ENCODE measurements around the gene VSTM2L. TPM values are rescaled to one million over a fixed set of nuclear protein-coding genes. Genes with fewer than 3 reads are reported as not detected.

Gene VSTM2L
- total and polyA plus RNA-seq, 2 of the 13 experiments (the other 11 are each of a cell fraction or from before 2014, with no cell fraction given) = not detected

GRCh38 chr20:37915800-37916570 is 13.1 kb downstream of the VSTM2L start (continued):
- TF ChIP-seq ZNF776 (CRISPR knock-in tag; IDR thresholded peaks at IDR 0.05) (0 out of 2 replicates have a peak, but pooled peaks have one; percentile 6), ZNF430 (CRISPR knock-in tag; IDR thresholded peaks at IDR 0.05) (0 out of 2 replicates have a peak, but pooled peaks have one; percentile 3), MLX (CRISPR knock-in tag; IDR thresholded peaks at IDR 0.05) (no peak), ZNF691 (CRISPR knock-in tag; IDR thresholded peaks at IDR 0.05; ENCODE audit: borderline replicate concordance, low read depth) (0 out of 2 replicates have a peak, but pooled peaks have one; percentile 18), ZNF629 (CRISPR knock-in tag; conservative IDR thresholded peaks at IDR 0.05) (peak; percentile 90), NCOA1 (CRISPR knock-in tag; IDR thresholded peaks at IDR 0.05) (peak; percentile 39; the same call in 1 of the 2 replicates), CTCF (CRISPR knock-in tag; IDR thresholded peaks at IDR 0.05) (peak; percentile 86), NR1H2 (CRISPR knock-in tag; IDR thresholded peaks at IDR 0.05; ENCODE audit: borderline replicate concordance, low read depth) (no peak), HES4 (CRISPR knock-in tag; IDR thresholded peaks at IDR 0.05; ENCODE audit: borderline replicate concordance) (peak; percentile 48; the same call in 1 of the 2 replicates), MXD1 (CRISPR knock-in tag; IDR thresholded peaks at IDR 0.05) (0 out of 2 replicates have a peak, but pooled peaks have one; percentile 12), ZNF446 (CRISPR knock-in tag; IDR thresholded peaks at IDR 0.05) (0 out of 2 replicates have a peak, but pooled peaks have one; percentile 71), SALL1 (CRISPR knock-in tag; IDR thresholded peaks at IDR 0.05) (peak; percentile 18; the same call in 1 of the 2 replicates), ZFX (CRISPR knock-in tag; IDR thresholded peaks at IDR 0.05; ENCODE audit: low read depth) (peak; percentile 15; the same call in 1 of the 2 replicates), KLF11 (CRISPR knock-in tag; IDR thresholded peaks at IDR 0.05) (no peak), LCORL (IDR thresholded peaks at IDR 0.05) (no peak), LCORL (CRISPR knock-in tag; IDR thresholded peaks at IDR 0.05) (peak; percentile 30; the same call in 1 of the 2 replicates), ZNF256 (CRISPR knock-in tag; conservative IDR thresholded peaks at IDR 0.05) (no peak), ZNF264 (CRISPR knock-in tag; IDR thresholded peaks at IDR 0.05) (no peak), AKAP8 (CRISPR knock-in tag; IDR thresholded peaks at IDR 0.05) (0 out of 2 replicates have a peak, but pooled peaks have one; percentile 40), ZSCAN25 (CRISPR knock-in tag; IDR thresholded peaks at IDR 0.05) (0 out of 2 replicates have a peak, but pooled peaks have one; percentile 17), SP4 (CRISPR knock-in tag; IDR thresholded peaks at IDR 0.05) (peak; percentile 27; the same call in 1 of the 2 replicates), ZIK1 (CRISPR knock-in tag; IDR thresholded peaks at IDR 0.05; ENCODE audit: borderline replicate concordance, low read depth) (0 out of 2 replicates have a peak, but pooled peaks have one; percentile 32), PLRG1 (conservative IDR thresholded peaks at IDR 0.05) (no peak), ZNF292 (CRISPR knock-in tag; IDR thresholded peaks at IDR 0.05; ENCODE audit: borderline replicate concordance, low read depth) (0 out of 2 replicates have a peak, but pooled peaks have one; percentile 29), MTF2 (CRISPR knock-in tag; IDR thresholded peaks at IDR 0.05; ENCODE audit: borderline replicate concordance) (peak; percentile 86; the same call in 1 of the 2 replicates)

Data from HepG2 (cell line).